GM19043 (cell line): ENCODE data around the gene PDE4D.

Source experiments
- ATAC-seq: cut with Tn5 transposase; IDR thresholded peaks from one replicate; pipeline ENCODE4 v1.9.1; 2021; ENCODE audit warnings: low read depth; ENCODE audit not compliant: unreplicated experiment

Gene PDE4D

DNA sequence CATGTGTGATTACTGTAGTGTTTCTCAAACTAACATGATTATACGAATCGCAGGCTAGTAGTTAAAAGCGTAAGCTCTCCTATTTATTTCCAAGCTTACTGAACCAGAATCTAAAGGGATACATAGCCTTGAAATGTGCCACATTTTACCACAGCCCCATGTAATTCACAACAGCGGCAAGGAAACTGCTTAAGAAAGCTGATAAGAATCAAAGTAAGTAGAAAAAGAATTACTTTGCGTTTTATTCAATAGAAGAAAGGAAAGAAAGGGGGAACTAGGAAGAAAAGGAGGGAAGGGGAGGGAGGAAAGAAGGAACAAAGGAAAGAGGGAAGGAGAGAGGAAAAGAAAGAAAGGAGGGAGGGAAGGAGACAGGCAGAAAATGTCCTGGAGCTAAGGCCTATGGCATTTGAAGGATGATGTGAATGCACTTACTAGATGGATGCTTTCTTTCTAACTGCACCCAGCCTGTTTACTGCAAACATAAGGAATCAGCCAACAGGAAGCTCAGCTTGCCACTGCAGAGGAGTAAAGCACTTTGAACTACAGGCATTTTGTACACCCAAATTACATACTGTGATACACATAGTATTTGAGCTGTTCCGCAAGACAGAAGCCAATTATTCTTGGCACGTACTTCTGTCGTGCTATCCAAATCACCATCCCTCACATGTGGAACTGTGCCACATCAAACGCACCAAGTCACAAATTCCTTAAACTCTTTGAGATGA, 789.0 kb downstream of the PDE4D start:
- ATAC-seq, result no peak

DNA sequence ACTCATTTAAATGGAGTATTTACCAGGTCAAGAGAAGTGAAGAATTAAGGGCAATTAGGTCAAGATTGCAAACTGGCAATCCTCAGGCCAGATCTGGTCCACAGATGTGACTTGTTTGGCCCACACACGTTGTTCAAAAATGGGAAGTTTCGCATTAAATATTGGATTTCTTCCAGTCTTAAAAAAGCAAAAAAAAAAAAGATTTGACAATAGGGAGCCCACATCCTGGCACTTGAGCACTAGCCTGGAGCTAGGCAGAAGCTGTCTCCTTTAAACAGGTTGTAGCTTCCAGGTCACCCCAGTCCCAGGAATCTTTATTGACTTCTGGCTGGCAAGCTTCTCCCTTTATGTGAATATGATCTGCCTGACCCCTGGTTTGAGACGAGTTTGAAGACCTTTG, 790.2 kb downstream of the PDE4D start:
- no peak for ATAC-seq

DNA sequence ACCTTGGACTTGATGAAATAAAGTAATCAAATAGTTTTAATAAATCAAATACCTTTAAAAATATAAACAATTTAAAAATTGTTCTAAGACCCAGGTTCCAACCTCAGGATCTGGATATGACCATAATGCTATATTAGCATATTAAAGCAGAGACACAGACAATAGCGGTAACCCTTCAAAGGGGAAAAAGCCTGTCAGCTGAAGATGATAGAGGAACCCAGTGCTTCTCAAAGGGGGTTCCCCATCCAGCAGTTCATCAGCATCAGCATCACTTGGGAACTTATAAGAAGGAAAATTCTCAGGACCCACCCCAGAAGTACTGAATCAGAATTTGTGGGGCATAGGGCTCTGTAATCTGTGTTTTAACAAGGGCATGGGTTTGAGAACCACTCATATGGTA, 791.1 kb downstream of the PDE4D start:
- ATAC-seq, result no peak

DNA sequence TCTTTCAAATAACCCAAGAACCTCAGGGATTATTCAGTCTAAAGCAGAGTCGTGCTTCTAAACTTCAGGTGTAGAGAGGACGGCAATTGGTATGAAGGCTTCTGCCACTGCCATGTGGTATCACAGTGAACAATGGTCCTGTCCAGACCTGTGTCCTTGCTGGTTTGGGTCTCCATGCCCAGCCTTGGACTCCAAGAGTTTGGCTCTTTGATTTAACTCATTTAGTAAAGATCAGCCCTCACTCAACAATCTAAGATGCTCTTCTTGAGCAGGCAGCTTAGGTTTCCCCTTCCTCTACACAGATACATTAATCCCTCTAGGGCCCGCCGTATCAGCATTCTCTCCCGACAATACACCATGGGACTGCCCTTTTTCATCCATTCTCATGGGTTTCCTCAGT, 792.7 kb downstream of the PDE4D start:
- ATAC-seq, result no peak

DNA sequence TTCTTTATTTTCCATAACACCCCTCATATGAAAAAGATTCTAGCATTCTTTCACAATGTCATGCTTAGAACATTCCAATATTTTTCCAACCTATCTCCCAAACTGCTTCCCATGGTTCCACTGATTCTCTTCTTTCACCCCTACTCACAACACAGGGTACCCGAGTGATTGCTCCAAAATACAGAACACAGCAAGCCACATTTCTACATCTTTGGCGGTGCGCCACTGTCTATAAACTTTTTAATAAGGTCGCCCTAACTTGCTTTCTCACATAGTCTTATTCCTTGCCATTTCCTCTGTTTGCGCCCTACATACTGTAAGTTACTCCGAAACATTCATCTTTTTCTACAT, 793.6 kb downstream of the PDE4D start:
- no peak for ATAC-seq

DNA sequence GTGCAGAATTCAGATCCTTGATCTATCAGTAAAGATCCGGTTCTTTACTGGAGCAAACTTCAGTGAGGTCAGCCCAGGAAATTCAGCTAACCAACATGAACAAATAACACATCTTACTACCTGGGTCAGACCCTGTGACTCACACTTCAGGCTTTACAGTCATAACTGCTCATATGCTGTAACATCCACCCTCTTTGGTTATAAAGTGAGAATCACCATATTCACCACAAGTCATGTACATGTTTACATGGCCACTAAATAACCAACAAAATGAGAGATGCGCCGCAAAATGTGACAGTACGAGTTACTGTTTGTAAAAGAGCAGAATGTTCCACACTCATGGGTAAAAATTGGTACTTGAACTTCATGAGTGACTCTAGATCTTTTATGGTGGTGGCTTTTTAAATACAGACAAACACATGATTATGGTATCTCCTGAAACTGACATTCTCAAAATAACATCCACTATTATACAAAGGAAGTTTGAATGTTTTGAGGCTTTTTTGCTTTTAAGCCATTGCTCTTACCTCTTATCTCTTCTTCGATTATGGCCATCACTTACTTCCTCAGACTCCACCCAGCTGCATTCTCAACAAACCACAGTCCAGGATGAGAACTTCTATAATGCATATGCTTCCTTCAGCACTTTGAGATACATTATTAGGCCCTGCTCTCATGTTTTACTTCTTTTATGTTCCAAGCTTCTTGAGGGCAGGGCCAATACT, 794.1 kb downstream of the PDE4D start:
- no peak for ATAC-seq

DNA sequence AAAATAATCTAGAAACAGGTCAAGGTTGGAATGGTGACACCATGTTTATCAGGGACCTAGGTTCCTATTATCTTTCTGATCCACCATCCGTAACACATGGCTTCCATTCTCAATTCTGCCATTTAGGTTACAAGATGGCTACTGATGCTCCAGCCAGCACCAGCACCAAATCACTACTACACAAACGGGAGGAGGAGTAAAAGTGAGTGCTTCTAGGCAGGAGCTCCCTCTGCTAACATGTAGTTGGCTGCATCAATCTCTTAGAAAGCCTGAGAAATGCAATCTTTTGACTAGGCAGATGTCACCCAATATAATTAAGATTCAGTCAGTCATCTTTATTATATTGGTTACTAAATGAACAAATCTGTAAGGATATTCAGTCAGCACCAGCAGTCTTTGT, 794.8 kb downstream of the PDE4D start:
- no peak for ATAC-seq

DNA sequence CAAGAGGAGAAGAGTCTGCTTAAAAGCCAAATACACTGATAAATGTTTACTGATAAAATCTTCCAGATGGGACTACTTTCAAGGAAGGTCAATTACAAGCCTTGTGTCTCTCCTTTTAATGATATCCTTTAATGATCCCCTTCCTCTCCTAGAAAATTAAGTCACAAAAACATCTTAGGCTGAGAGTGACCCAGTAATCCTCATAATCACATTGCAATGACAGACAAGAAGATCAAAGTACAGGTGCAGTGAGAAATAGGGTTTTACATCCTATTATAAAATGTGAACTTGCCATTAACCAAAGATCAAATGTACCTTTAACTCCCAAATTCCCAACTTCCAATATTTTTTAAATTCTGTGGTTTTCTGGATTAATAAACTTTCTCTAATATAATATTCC, 795.8 kb downstream of the PDE4D start:
- no peak for ATAC-seq

DNA sequence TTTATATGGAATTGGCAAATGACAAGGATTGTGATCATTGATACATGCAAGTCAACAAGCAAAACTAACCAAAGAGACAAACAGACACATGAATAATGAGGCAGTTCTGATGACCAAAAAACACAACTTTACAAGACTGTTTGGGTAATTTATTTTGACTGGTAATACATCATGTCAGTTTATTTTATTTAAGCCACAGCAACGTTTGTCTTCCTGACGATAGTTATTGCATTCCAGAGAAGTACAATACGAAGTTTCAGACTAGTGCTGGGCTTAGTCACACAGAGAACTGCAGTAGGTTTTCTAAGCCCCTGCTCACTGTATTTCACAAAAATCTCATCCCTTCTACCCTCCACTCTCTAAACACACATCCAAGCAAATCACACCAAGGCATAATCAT, 796.4 kb downstream of the PDE4D start:
- no peak for ATAC-seq

DNA sequence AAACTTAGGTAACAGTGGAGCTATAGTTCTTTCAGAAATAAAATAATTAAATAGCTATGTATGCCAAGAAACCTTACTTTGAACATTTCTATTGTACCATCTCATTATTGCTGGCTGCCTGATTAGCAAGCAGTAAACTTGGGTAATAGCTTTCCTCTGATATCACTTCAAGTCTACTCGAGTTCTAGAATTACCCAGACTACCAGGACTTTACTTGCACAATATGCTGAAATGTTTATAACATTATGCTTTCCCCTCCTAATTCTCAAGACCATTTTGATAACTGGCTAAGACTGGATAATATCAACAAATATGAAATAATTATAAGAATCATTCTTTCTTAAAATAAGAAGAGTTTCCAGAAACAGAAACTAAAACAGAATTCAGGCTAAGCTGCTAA, 798.0 kb downstream of the PDE4D start:
- no peak for ATAC-seq

DNA sequence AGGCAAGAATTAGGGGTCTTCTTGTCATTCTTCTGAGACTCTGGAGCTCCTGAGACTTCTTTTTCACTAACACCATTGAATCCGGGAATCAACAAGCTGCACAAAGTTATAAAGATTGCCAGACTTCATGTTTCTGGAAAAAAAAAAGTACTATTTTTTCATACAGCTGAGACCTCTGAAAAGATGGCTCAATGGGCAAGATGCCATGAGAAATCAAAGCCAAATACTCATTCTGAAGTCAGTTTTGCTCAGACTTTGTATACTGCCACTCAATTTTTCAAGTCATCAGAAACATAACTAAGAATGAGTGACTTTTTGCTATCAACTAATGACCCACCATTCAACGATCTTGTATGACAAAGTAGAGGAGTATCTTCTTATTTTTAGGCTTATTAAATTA, 798.7 kb downstream of the PDE4D start:
- ATAC-seq, result no peak

DNA sequence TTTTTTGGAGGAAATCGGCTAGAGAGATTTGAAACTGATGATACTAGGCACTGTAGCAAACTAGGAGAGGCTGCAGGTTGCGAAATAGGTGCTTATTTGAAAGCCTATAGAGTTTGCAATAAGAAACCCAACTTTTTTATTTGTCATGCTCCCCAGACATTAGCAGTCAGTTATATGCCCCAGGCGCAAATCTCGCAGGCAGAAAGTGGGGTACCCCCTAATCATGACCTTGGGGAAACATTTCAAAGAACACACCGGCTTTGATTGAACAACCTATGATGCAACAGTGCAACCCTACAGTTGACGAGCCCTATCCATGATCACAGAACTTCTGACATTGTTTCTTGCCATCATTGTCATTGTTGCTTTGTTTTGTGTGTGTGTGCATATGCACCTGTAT, 800.2 kb downstream of the PDE4D start:
- no peak for ATAC-seq

DNA sequence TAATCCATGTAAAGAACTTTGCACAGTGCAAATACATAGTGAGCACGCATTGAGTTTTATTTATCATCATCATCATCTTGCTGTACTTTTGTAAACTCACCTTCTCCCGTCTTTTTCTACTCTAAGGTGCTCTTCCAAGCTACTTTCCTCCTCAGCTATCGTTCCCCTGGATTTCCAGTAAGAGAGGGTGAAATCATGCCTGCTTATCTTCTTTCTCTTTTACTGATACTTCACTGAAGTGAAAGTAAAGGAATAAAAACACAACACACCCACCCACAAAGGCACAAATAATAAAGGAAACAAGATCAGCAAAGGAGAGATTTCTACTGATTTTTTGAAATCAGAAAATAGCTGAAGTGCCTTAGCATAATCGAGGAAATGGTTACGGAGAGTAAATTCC, 800.8 kb downstream of the PDE4D start:
- no peak for ATAC-seq

DNA sequence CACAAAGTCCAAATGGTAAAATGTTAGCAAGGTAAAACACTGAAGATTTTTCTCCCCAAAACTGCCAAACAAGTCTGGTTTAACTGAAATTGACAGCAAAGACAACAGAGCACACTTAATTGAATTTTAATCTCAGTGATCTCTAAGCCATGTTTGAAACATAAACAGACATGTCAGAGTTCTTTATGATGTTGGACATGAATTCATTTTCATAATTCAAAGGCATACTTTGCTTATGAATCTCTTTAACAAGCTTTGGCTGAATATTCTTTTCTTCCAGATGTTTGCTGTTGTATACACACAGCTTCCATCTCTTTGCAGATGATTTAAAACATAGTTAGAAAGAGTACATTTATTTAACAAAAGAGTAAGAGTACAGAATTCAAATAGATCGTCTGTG, 801.6 kb downstream of the PDE4D start:
- ATAC-seq, result no peak

DNA sequence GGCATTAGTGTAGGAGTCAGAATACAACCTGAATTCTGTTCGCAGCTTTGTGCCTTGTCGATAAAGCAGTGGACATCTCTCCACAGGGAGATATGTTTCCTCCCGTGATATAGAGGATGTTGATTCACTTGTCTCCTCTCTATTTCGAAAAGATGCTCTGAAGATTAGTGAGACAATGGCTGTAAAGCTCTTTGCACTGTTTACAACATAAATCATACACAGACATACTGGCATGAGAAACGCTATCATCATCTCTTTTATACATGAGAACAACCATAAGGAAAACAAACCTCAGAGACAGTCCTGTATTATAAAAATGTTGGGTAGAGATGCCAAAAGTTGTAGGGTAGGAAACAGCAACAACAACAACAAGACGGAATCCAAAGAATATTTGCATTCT, 803.2 kb downstream of the PDE4D start:
- no peak for ATAC-seq

DNA sequence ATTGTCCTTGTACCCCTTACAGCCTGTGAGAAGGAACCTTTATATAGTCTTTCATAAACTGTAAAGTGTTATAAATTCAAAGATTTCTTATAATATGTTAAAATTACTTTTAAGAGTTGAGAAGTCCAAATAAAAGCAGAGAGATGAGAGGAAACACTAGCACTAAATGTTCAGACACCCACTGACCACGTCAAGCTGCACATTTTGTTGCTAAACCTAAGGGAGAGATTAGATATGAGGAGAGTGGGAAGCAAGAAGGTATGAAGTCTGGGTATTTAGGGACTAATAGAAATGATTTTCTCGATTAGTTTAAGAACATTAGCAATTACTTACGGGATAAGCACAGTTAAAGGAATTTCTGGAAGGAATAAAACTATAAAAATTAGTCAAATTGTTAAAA, 803.8 kb downstream of the PDE4D start:
- no peak for ATAC-seq

DNA sequence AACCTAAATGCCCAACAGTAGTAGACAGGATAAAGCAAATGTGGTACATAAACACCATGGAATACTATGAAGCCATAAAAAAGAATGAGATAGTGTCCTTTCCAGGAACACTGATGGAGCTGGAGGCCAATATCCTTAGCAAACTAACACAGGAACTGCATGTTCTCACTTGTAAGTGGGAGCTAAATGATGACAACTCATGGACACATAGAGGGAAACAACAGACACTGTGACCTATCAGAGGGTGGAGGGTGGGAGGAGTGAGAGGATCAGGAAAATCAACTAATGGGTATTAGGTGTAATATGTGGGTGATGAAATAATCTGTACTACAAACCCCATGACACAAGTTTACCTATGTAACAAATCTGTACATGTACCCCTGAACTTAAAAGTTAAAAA, 805.0 kb downstream of the PDE4D start:
- no peak for ATAC-seq

DNA sequence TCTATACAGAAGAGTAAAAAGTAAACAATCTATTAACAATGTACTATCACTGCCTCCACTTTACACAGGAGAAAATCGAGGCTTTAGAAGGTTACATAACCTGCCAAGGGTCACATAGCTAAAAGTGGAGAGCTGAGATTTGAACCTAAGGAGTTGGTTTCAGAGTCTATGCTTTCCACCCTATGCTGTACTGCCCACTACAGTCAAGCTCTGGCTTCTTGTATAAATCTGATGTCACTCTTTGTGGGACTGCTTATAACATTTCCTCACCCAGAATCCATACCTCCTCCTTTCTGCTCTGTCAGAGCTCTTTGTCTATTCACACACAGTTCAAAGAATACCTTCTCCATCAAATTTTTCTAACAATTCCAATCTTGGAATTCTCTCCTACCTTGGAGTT, 807.5 kb downstream of the PDE4D start:
- ATAC-seq, result no peak

DNA sequence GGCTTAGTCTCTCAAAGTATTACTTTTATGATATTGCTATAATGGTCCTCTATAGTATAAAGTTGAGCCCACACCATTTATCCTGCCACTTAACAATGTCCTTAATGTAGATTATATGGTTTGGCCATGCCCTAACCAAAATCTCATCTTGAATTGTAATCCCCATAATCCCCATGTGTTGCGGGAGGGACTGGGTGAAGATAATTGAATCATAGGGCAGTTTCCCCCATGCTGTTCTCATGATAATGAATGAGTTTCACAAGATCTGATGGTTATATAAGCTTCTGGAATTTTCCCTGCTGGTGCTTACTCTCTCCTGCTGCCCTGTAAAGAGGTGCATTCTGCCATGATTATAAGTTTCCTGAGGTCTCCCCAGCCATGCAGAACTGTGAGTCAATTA, 811.8 kb downstream of the PDE4D start:
- no peak for ATAC-seq

DNA sequence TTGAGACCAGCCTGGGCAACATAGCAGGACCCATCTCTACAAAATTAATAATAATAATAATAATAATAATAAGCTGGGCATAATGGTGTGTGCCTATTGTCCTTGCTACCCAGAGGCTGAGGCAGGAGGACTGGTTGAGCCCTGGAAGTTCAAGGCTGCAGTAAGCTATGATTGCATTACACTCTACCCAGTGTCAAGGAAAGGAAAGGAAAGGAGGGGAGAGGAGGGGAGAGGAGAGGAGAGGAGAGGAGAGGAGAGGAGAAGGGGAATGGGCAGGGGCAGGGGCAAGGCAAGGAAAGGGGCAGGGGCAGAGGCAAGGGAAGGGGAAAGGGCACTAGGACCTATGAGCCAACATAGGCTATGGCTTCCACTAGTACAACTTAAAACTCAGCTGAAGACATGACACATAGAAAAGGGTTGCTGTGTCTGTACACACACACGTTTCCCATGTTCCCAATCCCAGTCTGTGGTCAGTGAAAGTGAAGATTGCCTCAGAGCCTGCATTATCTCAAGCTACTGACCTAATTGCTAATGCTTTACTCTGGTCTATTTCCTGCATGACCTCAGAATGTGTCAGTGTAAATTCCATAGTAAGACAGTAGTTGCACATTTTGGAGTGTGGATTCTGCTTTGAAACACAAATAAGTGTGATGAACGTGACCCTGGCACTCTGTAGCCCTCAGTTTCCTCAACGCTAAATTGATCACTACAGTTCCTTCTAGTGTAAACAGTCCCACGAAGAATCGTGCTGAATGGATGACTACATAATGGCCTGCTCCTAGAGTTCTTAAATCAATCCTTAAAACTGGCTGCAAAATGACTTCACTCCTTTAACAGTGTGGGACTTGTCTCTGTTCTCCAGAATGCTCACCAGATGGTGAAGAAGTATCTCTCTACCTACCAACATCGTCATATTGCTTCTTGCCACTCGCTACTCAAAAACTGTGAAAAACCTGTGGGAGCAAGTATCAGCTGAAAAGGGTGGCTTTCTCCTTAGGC, 813.6 kb downstream of the PDE4D start:
- ATAC-seq, result no peak

DNA sequence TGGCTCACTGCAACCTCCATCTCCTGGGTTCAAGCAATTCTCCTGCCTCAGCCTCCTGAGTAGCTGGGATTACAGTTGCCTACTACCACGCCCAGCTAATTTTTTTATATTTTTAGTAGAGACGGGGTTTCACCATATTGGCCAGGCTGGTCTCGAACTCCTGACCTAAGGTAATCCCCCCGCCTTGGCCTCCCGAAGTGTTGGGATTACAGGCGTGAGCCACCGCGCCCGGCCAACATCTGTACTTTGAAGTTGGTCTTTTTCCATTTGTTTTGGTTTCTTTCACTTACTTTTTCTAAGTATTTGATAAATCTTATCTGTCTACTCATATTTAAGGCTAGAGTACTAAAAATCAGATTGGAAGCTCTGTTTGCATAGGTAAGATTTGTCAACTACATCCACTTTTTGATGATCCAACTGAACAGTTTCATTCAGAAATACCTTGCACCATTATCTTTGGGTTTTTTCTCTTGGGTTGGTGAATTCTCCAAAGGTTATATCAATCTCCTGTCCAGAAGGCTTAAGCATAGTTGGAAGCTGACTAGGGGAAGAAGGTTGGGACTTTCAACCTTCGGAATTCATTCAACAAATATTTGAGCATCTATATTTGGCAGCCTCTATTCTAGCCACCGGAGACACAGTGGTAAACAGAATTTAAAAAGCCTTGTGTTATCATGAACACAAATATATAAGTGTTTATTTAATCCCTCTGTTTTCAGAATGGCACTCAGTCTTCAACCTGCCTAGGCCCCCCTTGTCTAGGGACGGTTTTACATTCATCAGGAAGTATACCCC, 821.6 kb downstream of the PDE4D start:
- no peak for ATAC-seq
